HG03097 (cell line): Measurements from ENCODE around the gene KCTD16.

Experiments used
- ATAC-seq: cut with Tn5 transposase; IDR thresholded peaks from one replicate; pipeline ENCODE4 v1.9.1; 2021; ENCODE audit not compliant: unreplicated experiment, low FRiP score

The KCTD16 gene

GRCh38 chr5:144170276-144171024 lies at the start of gene KCTD16, which contains the start of gene YIPF5:
TSS of gene KCTD16 (plus strand) at chr5:144170873.
TSS of gene YIPF5 (minus strand) at chr5:144170659. CDS start at chr5:144169955, 704 bp downstream.
- ATAC-seq: peak; percentile 100

GRCh38 chr5:144121577-144121976 lies 49.1 kb upstream of the KCTD16 start:
- ATAC-seq: no peak

- ATAC-seq: no peak
Observed at GRCh38 chr5:144122081-144122480, 48.6 kb upstream of the KCTD16 start.

- no peak for ATAC-seq
Observed at GRCh38 chr5:144122641-144123040, 48.0 kb upstream of the KCTD16 start.

GRCh38 chr5:144125163-144125726 lies 45.4 kb upstream of the KCTD16 start:
- ATAC-seq: no peak

GRCh38 chr5:144126707-144127106 lies 44.0 kb upstream of the KCTD16 start:
- ATAC-seq: no peak

- no peak for ATAC-seq
Observed at GRCh38 chr5:144128844-144129243, 41.8 kb upstream of the KCTD16 start.

GRCh38 chr5:144130306-144130705 lies 40.4 kb upstream of the KCTD16 start:
- ATAC-seq: no peak

- no peak for ATAC-seq
Observed at GRCh38 chr5:144131261-144131660, 39.4 kb upstream of the KCTD16 start.

- no peak for ATAC-seq
Observed at GRCh38 chr5:144133050-144133633, 37.5 kb upstream of the KCTD16 start.

GRCh38 chr5:144134194-144134826 lies 36.4 kb upstream of the KCTD16 start:
- ATAC-seq: no peak

GRCh38 chr5:144135113-144135762 lies 35.4 kb upstream of the KCTD16 start:
- ATAC-seq: no peak

GRCh38 chr5:144139586-144139985 lies 31.1 kb upstream of the KCTD16 start:
- ATAC-seq: no peak

- ATAC-seq: no peak
Observed at GRCh38 chr5:144141585-144141984, 29.1 kb upstream of the KCTD16 start.

- peak; percentile 84 for ATAC-seq
Observed at GRCh38 chr5:144142139-144142823, 28.4 kb upstream of the KCTD16 start.

GRCh38 chr5:144142824-144143162 lies 27.9 kb upstream of the KCTD16 start:
- ATAC-seq: no peak

GRCh38 chr5:144143625-144144024 lies 27.0 kb upstream of the KCTD16 start:
- ATAC-seq: no peak

GRCh38 chr5:144144956-144145751 lies 25.5 kb upstream of the KCTD16 start:
- ATAC-seq: no peak

- no peak for ATAC-seq
Observed at GRCh38 chr5:144151026-144151425, 19.6 kb upstream of the KCTD16 start.

GRCh38 chr5:144156767-144157171 lies 13.9 kb upstream of the KCTD16 start:
- no peak for ATAC-seq
